Epithelial cell of proximal tubule (primary cell): Measurements from ENCODE around the gene CHRNA10. TPM values are rescaled to one million over a fixed set of nuclear protein-coding genes. Genes with fewer than 3 reads are reported as not detected.
"Not testable (repeated sequence)": the region's sequence is repeated elsewhere in the genome, so short reads cannot be mapped to it uniquely, and the experiment has no call there.

Experiments used
- DNase-seq: peaks from one replicate; pipeline ENCODE4 v3.0.0-alpha.2; 2011; ENCODE audit warnings: low read depth
- H3K4me3 ChIP-seq: 2 replicates; pipeline ENCODE4 v1.5.1; 2011; ENCODE audit warnings: low read depth, mild to moderate bottlenecking, low read length
- total RNA-seq: library from RNA; depleted of rRNA; stranded (reverse); fragments of >200 nt; gene quantifications from 2 replicates; pipeline ENCODE4 v1.2.3, GENCODE V29; 2015
- TF ChIP-seq, protein P1 (sequence below): conservative IDR thresholded peaks from 2 replicates; pipeline ENCODE4 v1.5.1; 2012; ENCODE audit warnings: low read depth, mild to moderate bottlenecking, low read length

CHRNA10 gene
- total RNA-seq, 1 donor from 2014 or later, result 0.23 TPM

DNA sequence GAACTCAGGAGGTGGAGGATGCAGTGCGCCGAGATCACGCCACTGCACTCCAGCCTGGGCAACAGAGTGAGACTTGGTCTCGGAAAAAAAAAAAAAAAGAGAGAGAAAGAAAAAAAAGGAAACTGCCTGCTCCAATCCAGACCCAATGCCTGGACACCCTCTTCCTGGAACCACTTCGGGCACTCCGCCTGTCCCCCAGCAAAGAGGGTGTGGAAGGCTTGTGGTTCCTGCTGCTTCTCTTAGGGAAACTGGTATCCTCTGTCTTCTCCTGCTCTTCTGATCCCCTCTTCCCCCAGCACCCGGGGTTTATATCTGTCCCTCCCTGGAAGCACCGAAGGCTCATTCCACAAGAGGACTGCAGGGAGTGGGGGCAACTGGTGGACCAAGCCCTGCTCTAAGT, 12.9 kb downstream of the CHRNA10 start:
- no peak for DNase-seq
- H3K4me3 ChIP-seq, result no peak overlapping the region
- TF ChIP-seq, protein P1, sequence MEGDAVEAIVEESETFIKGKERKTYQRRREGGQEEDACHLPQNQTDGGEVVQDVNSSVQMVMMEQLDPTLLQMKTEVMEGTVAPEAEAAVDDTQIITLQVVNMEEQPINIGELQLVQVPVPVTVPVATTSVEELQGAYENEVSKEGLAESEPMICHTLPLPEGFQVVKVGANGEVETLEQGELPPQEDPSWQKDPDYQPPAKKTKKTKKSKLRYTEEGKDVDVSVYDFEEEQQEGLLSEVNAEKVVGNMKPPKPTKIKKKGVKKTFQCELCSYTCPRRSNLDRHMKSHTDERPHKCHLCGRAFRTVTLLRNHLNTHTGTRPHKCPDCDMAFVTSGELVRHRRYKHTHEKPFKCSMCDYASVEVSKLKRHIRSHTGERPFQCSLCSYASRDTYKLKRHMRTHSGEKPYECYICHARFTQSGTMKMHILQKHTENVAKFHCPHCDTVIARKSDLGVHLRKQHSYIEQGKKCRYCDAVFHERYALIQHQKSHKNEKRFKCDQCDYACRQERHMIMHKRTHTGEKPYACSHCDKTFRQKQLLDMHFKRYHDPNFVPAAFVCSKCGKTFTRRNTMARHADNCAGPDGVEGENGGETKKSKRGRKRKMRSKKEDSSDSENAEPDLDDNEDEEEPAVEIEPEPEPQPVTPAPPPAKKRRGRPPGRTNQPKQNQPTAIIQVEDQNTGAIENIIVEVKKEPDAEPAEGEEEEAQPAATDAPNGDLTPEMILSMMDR, result no peak

DNA sequence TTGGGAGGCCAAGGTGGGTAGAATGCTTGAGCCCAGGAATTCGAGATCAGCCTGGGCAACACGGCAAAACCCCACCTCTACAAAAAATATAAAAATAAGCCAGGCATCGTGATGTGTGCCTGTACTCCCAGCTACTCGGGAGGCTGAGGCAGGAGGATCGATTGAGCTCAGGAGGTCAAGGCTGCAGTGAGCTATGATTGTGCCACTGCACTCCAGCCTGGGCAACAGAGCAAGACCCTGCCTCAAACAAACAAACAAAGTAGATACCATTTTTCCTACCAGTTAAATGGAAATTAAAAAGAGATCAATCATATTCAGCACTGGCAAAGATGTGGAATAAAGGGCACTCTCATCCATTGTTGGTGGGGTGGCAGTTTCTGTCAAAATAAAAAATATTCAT, 13.9 kb downstream of the CHRNA10 start:
- H3K4me3 ChIP-seq, DNase-seq: not testable (repeated sequence)

DNA sequence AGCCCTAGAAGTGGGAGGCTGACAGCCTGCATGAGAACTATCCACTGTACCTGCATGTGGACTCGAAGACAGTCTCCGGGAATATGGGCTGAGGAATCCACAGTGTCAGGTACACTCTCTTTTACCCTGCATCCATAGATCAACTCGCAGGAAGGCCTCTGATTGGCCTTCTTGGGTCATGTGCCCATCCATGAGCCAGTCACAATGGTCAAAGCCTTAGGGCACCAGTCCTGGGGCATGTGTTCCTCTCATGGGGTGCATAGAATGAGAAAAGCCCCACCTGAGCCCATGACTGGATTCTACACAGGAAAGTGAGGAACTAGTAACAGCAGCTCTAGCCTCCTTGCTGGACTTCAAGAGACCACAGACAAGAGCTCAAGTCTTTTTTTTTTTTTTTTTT, 15.6 kb downstream of the CHRNA10 start:
- DNase-seq, result no peak
- H3K4me3 ChIP-seq, result no peak overlapping the region
- TF ChIP-seq, protein P1, result no peak

DNA sequence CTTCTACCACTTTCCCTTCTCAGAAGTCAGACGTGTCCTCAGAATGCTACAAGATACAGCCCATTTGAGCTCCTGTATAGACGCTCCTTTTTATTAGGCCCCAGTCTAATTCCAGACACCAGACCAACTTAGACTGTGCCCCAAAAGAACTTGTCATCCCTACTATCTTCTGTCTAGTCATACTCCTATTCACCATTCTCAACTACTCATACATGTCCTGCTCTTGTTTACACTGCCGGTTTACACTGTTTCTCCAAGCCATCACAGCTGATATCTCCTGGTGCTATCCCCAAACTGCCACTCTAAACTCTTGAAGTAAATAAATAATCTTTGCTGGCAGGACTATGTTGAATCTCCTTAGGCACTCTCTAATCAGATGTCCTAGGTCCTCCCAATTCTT, 18.7 kb downstream of the CHRNA10 start:
- DNase-seq, H3K4me3 ChIP-seq: not testable (repeated sequence)

DNA sequence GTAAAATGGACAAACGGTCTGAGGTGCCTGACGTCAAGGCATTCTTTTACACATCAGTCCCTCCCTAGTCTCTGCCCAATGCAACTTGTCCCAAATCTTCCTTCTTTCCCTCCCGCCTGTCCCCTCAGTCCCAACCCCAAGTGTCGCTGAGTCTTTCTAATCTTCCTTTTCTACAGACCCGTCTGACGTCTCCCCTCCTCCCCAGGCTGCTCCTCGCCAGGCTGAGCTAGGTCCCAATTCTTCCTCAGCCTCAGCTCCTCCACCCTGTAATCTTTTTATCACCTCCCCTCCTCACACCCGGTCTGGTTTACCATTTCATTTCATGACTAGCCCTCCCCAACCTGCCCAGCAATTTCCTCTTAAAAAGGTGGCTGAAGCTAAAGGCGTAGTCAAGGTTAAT, 21.8 kb downstream of the CHRNA10 start:
- not testable (repeated sequence) for DNase-seq, H3K4me3 ChIP-seq

DNA sequence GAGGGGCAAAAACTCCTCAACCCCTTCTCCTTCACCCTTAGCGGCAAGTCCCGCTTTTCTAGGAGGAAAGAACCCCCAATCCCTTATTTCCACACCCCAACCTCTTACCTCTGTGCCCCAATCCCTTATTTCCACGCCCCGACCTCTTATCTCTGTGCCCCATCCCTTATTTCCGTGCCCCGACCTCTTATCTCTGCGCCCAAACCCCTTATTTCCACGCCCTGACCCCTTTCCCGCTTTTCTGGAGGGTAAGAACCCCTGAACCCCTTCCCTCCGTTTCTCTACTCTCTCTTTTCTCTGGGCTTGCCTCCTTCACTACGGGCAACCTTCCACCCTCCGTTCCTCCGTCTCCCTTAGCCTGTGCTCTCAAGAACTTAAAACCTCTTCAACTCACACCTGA, 22.3 kb downstream of the CHRNA10 start:
- H3K4me3 ChIP-seq, DNase-seq: not testable (repeated sequence)

DNA sequence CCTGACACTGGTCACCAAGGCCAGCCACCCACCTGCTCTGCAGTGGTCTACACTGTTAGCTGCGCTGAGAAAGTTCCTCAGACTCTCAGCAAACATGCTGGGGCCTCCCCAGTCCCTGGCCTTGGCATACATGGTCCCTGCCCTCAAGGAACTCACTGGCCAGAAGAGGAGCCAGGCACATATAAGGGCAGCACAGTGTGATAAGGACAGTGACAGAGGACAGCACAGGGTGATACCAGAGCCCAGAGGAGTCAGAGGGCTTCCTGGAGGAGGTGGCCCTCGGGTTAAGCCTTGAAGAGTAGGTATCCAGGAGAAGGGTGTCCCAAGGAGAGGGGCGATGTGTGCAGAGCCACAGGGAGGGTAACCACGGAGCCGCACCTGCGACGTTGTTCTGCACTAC, 25.6 kb downstream of the CHRNA10 start:
- TF ChIP-seq, protein P1, result no peak
- H3K4me3 ChIP-seq, result no peak overlapping the region
- no peak for DNase-seq

DNA sequence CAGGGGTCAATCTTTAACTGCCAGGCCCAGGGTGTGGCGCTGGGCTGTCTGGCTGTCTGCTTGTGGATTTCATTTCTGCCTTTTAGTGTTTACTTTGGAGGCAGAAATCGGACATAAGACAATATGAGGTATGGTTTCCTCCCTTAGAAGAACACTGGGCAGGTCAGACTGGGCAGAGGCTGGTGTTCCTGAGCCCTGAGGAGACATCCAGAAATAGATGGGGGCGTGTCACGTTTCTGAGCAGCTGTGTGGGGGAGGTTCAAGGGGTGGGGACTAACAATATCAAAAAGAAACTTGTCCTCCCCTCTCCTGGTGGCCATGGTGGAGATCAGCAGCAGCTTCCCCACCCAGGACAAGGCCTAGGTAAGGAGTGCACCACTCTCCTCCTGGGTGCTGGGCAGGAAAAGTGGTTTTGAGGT, 26.4 kb downstream of the CHRNA10 start, which contains the start of gene ART1:
TSS of gene ART1 (plus strand) at position 312 of the 419 bp plus-strand sequence. CDS start 14,086 bp downstream, outside the sequence.
- TF ChIP-seq, protein P1, result no peak
- no peak within 1 kb of the TSS for H3K4me3 ChIP-seq

DNA sequence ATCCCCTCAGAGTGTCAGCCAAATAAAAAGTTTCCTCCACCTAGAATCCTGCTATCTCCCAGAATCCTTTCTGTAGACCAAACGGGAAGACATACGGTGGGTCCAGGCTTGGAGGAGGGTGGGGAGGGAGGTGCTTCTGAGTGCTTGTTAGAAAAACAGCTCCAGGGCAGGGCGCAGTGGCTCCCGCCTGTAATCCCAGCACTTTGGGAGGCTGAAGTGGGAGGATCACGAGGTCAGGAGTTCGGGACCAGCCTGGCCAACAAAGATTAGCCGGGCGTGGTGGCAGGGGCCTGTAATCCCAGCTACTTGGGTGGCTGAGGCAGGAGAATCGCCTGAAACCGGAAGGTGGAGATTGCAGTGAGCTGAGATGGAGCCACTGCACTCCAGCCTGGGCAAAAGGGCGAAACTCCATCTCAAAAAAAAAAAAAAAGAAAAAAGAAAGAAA, 28.1 kb downstream of the CHRNA10 start:
- DNase-seq, result not testable (repeated sequence)
- H3K4me3 ChIP-seq, result peak overlapping the region; percentile 62

More for the DNA sequence above, 26.4 kb downstream of the CHRNA10 start, which contains the start of gene ART1:
- DNase-seq, result no peak
